NCI-H82 treated with DMSO at 0.1 percent for 48 hours (cell line): Measurements from ENCODE around the gene CCDC187.

Source experiments
- DNase-seq: peaks from one replicate; lab custom pipeline; 2025; ENCODE audit not compliant: unreplicated experiment; lab: John Stamatoyannopoulos, UW

CCDC187 gene

GRCh38 chr9:136255896-136256890, 47.7 kb downstream of the CCDC187 start:
- DNase-seq = no peak

- DNase-seq = no peak
Measured at GRCh38 chr9:136255166-136255538, 48.7 kb downstream of the CCDC187 start.

- DNase-seq = no peak
Measured at GRCh38 chr9:136254381-136255165, 49.3 kb downstream of the CCDC187 start.

GRCh38 chr9:136253246-136254130, 50.4 kb downstream of the CCDC187 start:
- no peak for DNase-seq

- DNase-seq = no peak
Measured at GRCh38 chr9:136252846-136253245, 51.0 kb downstream of the CCDC187 start.

- DNase-seq = no peak
Measured at GRCh38 chr9:136252281-136252680, 51.6 kb downstream of the CCDC187 start.

GRCh38 chr9:136251264-136252115, 52.4 kb downstream of the CCDC187 start:
- DNase-seq = no peak

- DNase-seq = no peak
Measured at GRCh38 chr9:136250676-136251075, 53.2 kb downstream of the CCDC187 start.

- no peak for DNase-seq
Measured at GRCh38 chr9:136249877-136250559, 53.9 kb downstream of the CCDC187 start.

- no peak for DNase-seq
Measured at GRCh38 chr9:136248951-136249876, 54.7 kb downstream of the CCDC187 start.

- no peak for DNase-seq
Measured at GRCh38 chr9:136247947-136248637, 55.8 kb downstream of the CCDC187 start.

GRCh38 chr9:136247551-136247916, 56.4 kb downstream of the CCDC187 start:
- DNase-seq = no peak

- DNase-seq = no peak
Measured at GRCh38 chr9:136246849-136247550, 56.9 kb downstream of the CCDC187 start.

GRCh38 chr9:136245219-136246150, 58.4 kb downstream of the CCDC187 start, which contains the start of gene QSOX2:
Gene QSOX2, minus strand, starts transcription at chr9:136245812. Its CDS starts 9 bp downstream, at chr9:136245803.
- DNase-seq = peak; percentile 38

GRCh38 chr9:136244969-136245218, 59.0 kb downstream of the CCDC187 start:
- no peak for DNase-seq
